GM18873 (cell line): ENCODE results near the gene GNAO1.
A peak's percentile ranks its signal among the peaks of the same experiment; 100 is the strongest.

Source experiments
- ATAC-seq: cut with Tn5 transposase; IDR thresholded peaks from one replicate; pipeline ENCODE4 v1.9.1; 2021; ENCODE audit warnings: mild to moderate bottlenecking, moderate library complexity, moderate number of reproducible peaks; ENCODE audit not compliant: unreplicated experiment, low FRiP score

The GNAO1 gene

DNA sequence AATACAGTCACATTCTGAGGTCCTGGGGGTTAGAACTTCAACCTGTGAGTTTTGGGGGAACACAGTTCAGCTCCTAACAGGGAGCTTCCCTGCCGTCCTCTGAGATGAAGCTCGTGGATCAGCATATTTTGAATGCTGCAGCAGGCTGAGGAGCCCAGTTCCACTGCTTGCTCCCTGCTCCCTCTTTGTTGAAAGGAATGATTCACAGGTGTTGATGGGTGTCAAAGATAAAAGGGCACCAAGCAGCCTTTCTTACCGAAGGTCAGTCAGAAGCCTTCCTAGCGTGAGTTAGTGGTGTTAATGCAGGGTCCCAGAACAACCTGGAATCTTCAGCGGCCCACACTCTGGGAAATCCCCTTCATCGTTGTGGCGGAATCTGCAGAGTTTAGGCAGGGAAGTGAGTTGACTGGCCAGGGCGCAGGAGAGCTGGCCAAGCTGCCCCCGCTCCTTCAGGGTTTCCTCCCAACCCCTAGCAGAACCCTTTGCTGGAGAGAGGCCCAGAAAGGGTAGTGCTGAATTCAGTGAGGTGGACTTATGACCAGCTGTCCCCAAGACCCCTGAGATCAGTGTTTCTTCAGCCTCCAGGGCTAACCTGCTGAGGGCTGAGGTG lies 114.8 kb downstream of the GNAO1 start:
- ATAC-seq = no peak

DNA sequence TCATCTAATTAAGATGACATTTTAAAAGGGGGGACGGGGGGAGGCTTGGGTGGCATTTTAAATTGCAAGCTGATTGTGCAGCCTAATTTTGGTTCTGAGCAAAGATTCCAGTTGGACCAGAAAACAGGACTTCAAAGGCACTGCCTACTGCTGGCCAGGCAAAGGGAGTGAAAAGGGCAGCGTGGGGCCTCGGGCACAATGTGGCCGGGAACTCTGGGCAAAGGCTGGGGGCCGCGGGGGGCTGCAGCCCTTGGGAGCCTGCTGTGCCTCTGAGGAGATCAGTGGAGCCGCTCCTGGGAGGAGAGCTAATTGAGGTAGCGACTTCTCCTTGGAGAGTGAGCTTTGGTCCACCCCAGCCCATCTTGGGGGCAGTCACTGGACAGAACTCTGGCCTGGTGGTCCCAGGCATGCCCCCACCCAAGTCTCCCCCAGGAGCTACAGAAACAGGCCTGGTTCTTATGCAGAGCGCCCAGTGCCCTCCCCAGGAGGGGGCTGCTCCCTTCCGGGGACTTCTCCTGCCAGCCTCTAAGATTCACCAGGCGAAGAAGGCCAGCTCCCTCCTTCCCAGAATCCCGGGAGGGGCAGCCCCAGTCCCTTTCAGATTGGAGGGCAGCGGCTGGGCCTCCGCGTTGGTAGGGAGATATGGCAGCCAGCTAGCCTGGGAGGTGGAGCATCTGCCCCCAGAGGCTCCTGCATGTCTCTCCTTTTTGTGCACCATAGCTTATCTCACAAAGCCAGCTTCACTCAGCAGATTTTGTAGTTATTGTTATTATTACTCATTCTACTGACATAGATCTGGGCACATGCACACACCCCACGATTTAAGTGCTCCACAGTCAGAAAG lies 115.6 kb downstream of the GNAO1 start:
- ATAC-seq = no peak

DNA sequence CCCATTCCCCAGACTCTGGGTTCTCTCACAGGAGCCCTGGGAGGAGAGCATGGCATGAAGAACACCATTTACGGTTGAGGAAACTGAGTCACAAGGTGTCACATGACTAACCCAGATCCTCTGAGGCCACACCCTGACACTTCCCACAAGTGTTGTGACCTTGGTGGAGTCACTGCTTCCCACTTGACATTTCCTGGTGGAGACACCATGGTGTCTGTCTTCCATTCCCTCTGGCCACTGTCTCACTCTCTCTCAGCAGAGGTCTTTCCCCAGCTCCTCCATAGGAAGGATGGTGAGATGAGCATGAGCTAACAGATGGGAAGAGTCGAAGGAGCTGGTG lies 116.2 kb downstream of the GNAO1 start:
- no peak for ATAC-seq

DNA sequence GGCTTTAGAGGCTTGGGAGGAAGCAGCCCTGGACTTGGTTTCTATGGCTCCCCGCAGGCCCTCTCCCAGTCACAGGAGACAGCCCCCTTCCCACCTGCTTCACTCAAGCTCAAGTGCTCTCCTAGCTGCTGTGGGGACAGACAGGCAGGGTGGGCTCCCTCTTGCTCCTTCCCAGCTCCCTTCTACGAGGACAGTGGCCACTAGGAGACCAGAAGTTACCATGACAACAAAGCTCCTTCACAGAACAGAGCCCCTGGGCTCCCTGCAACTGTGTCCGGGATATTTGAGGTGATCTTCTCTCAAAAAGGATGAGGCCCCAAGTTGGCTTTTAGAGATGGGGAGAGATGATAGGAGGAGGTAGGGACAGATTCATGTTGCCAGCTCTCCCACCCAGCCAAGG lies 117.7 kb downstream of the GNAO1 start:
- no peak for ATAC-seq

DNA sequence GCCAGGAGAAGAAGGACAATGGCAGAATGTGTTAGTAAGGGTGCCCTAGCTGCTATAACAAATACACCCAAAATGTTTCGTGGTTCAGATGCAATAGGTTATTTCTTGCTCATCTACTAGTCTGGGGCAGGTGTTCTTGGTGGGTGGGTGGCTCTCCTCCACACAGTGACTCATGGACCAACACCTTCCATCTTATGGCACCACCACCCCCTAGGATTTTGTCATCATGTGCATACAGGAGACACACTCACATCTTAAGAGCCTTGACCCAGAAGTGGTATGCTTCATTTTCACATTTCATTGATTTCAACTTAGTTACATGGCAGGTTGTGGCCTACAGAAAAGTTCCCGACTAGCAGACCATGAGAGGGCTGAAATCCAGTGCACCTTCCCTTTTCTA lies 119.4 kb downstream of the GNAO1 start:
- no peak for ATAC-seq

DNA sequence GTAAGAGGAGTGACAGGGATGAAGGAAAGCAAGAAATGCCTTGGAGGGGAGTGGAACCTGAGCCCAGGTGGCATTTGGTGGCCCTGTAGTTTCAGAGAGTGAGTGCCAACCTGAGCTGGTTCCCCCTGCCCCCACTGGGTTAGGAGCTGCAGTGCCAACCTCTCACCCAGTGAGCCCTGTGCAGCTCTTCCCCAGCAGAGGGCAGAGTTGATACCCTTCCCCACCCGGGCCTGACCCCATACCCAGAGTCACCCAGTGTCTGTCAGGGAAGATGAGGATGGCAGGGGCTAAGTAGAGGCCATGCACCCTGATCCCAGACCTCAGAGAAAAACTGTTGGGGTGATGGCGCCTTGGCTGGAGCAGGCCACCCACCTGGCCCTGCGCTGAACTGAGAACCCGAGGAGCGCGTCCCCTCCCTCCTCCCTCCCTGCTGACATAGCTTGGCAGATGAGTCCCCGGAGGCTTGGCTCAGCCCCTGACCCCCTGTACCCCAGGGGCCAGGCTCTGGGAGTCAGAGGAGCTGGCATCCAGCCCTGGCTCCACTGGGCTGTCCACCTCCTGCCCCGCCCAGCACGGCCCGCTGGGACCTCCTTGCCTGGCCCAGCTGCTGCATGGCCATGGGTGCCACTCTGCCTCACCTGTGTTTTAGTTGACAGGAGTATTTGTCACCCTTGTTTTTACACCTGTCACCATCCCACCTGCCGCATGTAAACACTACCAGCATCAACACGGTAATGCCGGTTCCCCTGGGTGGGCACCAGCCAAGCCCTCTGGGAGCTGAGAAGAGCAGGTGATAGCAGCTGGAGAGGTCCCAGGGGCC lies 120.1 kb downstream of the GNAO1 start:
- ATAC-seq = no peak

DNA sequence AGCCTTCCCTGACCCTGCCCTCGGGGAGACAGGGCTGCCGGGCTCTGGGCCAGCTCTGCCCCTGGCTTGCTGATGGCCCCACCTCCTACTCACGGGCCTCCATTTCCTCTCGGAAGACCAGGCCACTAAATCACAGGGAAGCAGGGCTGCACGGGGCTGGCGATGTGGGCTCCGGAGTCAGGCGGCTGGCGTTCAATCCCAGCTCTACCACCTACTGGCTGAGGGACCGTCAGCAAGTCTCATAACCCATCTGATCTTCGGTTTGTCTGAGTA lies 120.7 kb downstream of the GNAO1 start:
- ATAC-seq = no peak

DNA sequence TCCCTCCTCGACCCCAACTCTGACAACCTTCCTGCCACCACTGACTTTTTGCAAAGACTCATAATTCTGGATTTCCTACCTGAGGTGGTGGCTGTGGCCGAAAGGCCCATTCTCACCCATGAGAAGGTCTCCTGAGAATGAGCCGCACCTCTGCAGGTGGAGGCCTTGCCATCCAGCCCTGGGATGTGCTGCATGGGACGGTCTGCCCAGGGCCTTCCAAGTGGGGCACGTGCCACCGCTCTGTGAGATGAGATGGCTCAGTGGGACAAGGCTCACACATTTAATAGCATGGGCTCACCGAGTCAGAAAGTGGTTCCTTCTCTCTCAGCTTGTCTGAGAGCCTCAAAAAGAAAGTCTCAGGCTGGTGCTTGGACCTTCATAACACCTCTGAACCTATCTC lies 121.3 kb downstream of the GNAO1 start:
- ATAC-seq = no peak

DNA sequence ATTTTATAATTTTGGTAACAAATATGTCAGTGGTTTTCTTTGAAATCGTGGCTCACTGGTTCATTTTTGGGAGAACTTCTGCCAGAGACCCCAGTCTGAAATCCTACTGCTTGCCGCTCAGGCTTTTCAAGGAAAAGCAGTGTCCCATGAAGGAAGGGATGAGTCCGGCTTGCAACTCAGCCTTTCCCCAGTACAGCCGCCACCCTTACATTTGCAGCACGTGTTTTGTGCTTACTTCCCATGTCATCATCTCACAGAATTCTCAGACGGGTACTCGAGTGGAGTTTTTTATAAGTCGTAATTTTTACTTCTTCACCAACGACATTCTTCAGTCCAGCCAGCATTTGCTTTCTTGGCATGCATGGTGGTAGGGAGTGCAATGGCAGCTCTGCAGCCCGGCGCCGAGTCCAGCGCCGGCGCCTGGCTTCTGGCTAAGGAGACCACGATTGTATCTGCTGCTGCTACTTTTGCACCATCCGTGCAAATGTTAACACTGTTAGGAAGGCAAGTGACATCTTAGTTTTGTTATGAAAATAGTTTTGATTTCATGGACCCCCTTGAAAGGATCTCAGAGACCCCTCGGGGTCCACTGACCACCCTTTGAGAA lies 123.1 kb downstream of the GNAO1 start:
- ATAC-seq = no peak

DNA sequence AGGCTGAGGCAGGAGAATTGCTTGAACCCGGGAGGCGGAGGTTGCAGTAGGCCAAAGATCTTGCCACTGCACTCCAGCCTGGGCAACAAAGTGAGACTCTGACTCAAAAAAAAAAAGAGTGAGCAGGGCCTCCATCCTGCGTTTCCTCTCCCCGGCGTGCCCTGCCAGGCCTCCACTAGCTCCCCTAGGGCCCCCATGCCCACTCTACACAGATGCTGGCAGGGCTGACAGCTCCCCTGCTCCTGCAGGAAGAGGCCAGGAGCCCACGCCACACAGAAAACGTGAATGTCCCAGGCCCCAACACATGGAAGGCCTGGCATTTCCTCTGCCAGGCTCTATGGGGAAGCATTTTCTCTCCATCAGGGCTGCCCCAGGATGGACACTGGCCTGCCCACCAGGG lies 124.7 kb downstream of the GNAO1 start:
- ATAC-seq = no peak

DNA sequence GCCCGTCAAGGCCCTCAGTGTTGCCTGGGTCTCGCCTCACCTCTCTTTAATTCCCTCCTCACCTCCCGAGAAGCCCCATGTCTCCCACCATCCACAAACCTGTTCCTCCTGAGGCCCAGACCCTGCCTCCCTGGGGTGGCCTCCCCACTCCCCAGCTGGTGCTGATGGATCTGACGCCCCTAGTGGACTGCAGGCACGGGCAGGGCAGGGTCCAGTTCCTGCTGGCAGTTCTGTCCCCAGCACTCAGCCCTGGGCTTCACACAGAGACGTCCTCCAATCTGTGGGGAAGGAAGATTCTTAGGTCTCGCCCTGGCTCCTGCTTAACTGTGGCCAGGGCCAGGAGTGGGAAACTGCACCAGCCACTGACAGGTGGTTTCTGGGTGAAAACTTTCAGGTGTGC lies 125.3 kb downstream of the GNAO1 start:
- no peak for ATAC-seq

DNA sequence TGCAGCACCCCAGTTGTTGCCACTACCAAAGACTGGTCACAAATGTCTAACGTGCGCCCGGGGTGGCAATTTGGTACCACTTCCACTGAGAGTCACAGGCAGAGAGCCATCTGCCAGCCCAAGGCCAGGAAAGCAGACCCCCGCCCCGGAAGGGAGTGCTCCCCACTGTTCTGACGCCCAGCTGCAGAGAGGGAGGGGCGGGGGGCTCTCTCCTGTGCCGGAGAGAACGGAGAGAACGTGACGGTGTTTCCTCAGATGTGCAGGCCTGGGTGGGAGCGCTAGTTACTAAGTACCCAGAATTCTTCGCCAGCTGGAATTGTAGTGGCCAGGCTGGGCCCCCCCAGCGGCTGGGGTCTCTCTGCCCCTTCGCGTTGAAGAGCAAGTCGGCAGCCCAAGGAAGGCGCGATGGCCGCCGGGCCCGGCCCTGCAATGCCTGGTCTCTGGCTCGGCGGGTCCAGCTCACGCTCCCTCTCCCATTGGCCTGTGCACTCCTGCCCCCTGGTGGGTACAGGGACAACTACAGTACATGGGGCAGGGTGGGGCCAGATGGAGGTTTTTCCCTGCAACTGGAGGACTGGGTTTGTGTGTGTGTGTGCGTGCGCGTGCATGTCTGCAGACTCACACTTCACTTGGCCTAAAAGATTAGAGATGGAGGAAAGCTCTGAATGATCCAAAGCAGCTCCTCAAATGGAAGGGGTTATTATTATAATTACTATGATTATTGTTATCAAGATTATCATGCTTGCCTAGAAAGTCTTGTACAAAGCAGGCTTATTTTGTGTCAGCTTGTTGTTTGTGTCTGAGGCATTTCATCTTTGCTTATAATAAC lies 126.9 kb downstream of the GNAO1 start:
- ATAC-seq = peak; percentile 86

DNA sequence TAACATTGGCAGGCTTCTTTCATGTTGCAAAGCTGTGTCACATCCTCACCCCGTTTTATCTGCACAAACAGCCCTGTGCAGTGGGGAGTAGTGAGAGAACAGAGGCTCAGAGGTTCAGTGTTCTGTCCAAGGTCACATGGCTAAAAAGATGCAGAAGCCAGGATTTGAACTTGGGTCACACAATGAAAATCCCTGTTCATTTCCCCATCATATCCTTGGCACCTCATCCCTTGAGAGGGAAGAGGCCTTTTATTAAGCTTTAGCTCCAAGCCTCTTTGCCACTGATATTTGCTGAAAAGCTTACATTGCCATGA lies 127.5 kb downstream of the GNAO1 start:
- no peak for ATAC-seq

DNA sequence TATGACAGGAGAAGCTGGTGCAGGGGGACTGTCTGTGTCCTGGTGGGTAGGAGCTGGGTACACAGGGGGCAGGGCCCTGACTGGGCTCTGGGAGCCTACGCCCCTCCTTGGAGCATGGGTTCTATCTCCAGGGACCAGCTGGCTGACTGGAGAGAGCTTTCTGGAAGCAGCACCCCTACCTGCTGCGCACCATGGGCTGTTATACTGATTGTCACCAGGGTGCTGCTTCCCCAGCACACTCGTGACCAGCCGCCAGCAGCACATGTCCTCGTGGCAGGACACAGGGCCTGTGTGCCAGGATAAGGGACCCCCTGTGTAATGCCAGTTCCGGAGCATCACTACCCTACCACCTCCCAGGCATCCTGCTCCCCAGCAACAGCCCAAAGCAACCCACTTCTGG lies 128.1 kb downstream of the GNAO1 start:
- no peak for ATAC-seq

DNA sequence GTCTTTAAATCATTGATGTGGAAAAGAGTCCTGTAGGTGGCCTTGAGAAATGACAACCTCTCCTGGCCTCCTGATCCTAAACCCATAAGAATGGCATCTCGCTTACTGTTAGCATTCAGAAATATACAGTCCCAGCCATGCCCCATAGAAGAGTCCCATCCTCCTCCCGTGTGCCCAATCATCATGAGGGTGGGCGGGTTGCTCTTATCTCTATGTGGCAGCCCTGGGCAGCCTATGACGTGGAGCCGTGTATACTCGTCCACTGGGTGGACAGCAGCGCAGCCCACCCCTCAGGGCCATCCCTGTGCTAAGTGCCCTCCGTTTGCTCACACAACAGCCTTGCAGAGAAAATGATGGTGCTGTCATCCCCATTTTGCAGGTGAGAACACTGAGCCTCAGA lies 128.8 kb downstream of the GNAO1 start:
- no peak for ATAC-seq

DNA sequence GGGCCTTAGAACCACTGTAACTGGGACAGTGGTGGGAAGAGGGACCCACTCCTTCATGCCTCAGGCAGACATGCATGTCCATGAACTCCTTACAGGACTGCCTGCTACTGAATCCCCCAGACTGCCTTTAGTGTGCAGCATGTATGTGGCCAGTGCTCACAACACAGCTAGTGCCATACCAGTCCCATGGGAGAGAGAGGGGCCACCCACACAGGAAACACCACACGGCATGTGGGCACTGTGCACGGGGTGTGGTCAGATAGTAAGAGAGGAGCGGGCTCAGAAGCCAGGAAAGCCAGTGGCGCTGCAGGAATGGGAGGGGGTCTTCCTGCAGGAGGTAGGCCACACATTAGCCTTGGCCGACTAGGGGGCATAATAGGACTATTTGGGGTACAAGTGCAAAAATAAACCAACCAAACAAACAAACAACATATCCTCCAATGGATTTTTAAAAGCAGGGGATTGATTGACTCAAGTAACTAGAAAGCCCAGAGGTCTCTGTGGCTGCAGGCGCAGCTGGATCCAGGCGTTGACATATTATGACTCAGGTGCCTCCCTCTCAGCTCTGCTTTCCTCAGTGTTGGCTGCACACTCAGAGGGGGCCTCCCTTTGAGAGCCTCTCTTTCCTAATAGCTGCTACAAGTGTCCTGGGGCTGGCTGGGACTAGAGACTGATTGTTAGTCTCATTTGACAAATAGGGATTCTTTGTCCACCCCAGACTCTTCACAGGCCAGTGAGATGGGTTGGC lies 129.7 kb downstream of the GNAO1 start:
- ATAC-seq = no peak

DNA sequence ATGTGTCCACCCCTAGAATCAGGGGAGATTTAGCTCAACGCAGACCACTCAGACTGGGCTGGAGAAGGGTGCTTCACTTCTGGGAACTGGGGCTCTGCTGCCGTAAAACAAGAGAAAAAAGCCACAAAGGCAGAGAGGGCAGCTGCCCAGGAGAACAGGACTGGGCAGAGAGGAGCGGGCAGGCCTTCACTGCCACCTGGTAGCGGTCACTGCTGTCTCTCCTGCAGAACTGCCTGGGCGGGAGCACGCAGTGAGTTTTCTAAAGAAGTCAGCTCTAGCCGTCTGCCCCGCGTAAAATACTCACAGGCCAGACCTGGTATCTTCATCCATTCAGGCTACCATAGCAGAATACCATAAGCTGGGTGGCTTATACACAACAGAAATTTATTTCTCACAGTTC lies 130.3 kb downstream of the GNAO1 start:
- ATAC-seq = no peak

DNA sequence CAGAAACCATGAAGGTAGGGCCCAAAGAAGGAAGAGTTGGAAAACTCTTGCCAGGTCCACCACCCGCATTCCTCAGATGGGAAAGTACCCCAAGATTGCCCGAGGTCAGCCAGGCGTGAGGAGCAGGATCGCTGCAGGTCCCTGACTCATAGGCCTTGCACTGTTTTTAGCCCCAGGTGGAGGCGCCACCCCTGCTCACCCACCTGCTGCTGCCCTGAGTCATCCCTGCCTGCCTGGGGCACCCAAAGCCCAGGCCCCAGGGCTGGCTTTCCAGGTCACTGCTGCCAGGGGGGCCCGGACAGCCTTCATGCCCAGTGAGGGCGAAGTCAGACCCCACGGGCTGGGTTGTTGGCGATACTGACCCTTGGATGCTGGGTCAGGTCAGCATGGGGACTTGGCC lies 133.1 kb downstream of the GNAO1 start:
- ATAC-seq = no peak

DNA sequence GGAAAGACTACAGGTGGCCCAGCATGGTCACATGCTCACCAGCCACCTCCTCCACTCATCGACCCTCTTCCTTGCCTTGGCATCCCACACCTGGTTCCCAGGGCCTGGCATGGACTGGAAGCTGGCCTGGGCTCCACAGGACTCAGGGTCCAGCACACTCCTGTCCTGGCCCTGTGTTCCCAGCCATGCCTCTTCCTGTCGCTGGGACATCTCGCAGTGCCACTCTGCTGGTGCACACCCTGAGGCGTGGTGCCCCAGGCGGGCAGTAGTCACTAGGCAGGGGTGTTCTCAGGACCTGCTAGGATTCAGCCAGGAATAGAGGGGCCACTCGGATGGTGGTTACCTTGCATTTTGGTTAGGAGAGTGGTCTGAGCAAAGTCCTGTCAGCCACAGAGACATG lies 134.7 kb downstream of the GNAO1 start:
- ATAC-seq = no peak
